H1 (cell line): ENCODE results near the gene ENTPD2. TPM values are rescaled to one million over a fixed set of nuclear protein-coding genes. Genes with fewer than 3 reads are reported as not detected.

Source experiments
- CTCF ChIA-PET: fragments of 300-600 bp; sonication (Branson Sonifier 250); formaldehyde crosslinking; loops from one replicate; lab custom pipeline; 2021; ENCODE audit not compliant: partially characterized antibody; lab: Charles Lee
- POLR2A ChIA-PET: fragments of 300-600 bp; sonication (Branson Sonifier 250); formaldehyde crosslinking; loops from one replicate; lab custom pipeline; 2021; ENCODE audit warnings: inconsistent platforms; ENCODE audit not compliant: partially characterized antibody; lab: Charles Lee
- DNase-seq, 2 experiments: peaks; one replicate each; pipeline versions ENCODE4 v3.0.0 to v3.0.0-alpha.2; 2010 to 2022; ENCODE audit warnings: low spot score in 2 of 2, low read depth in 1 of 2, mixed read lengths in 1 of 2
- FAIRE-seq: peaks from 2 replicates; lab custom pipeline; 2011; peaks lifted over from hg19 to GRCh38; lab: Jason Lieb, UNC
- H2AFZ ChIP-seq: 2 replicates; pipeline ENCODE4 v1.8.1; 2012; ENCODE audit warnings: low read length, inconsistent platforms
- H2AK5ac ChIP-seq: 2 replicates; pipeline ENCODE4 v1.6.1; 2013; ENCODE audit warnings: low read depth, low read length
- H2BK120ac ChIP-seq: replicated peaks from 2 replicates; pipeline ENCODE3; 2013; ENCODE audit warnings: low read depth, low read length, inconsistent platforms
- H2BK12ac ChIP-seq: 2 replicates; pipeline ENCODE4 v1.6.1; 2013; ENCODE audit warnings: low read depth, low read length
- H2BK15ac ChIP-seq: 2 replicates; pipeline ENCODE4 v1.6.1; 2013; ENCODE audit warnings: low read length
- H2BK20ac ChIP-seq: 2 replicates; pipeline ENCODE4 v1.6.1; 2013; ENCODE audit warnings: low read length
- H2BK5ac ChIP-seq: 2 replicates; pipeline ENCODE4 v1.6.1; 2013; ENCODE audit warnings: low read depth, low read length
- H3K14ac ChIP-seq: 2 replicates; pipeline ENCODE4 v1.6.1; 2013; ENCODE audit warnings: inconsistent platforms; ENCODE audit not compliant: insufficient read length
- H3K18ac ChIP-seq: 2 replicates; pipeline ENCODE4 v1.6.1; 2013; ENCODE audit warnings: low read length; ENCODE audit errors: extremely low read depth
- H3K23ac ChIP-seq: 2 replicates; pipeline ENCODE4 v1.6.1; 2013; ENCODE audit warnings: inconsistent platforms; ENCODE audit not compliant: insufficient read length
- H3K23me2 ChIP-seq: 2 replicates; pipeline ENCODE4 v1.6.1; 2013; ENCODE audit warnings: low read depth, low read length
- H3K27ac ChIP-seq: 2 replicates; pipeline ENCODE4 v1.6.1; 2011; ENCODE audit warnings: low read depth, low read length, inconsistent platforms
- H3K27me3 ChIP-seq, 4 experiments: replicated peaks in 1 of 4; 1 replicate in 1 of 4; 2 replicates in 3 of 4; pipeline versions ENCODE4 v1.6.1 to v1.8.1; 2011 to 2013; ENCODE audit warnings: low read length in 3 of 4, mild to moderate bottlenecking in 3 of 4, inconsistent platforms in 2 of 4, mixed read lengths in 2 of 4, moderate library complexity in 1 of 4; ENCODE audit not compliant: control insufficient read depth in 3 of 4, insufficient read depth in 3 of 4; ENCODE audit errors: extremely low read depth in 1 of 4
- H3K36me3 ChIP-seq, 4 experiments: 2 replicates each; pipeline versions ENCODE4 v1.6.1 to v1.8.1; 2011 to 2013; ENCODE audit warnings: mild to moderate bottlenecking in 4 of 4, low read length in 3 of 4, moderate library complexity in 2 of 4, control low read depth in 1 of 4, inconsistent platforms in 1 of 4; ENCODE audit not compliant: insufficient read depth in 4 of 4, control insufficient read depth in 2 of 4
- H3K4ac ChIP-seq: replicated peaks from 2 replicates; pipeline ENCODE3; 2013; ENCODE audit warnings: low read length, low read depth, mixed read lengths, inconsistent platforms; ENCODE audit not compliant: insufficient read length
- H3K4me1 ChIP-seq, 4 experiments: replicated peaks in 1 of 4; 1 replicate in 1 of 4; 2 replicates in 3 of 4; pipeline versions ENCODE4 v1.6.1 to v1.8.1; 2011 to 2013; ENCODE audit warnings: low read length in 3 of 4, inconsistent platforms in 2 of 4, mixed read lengths in 1 of 4; ENCODE audit not compliant: insufficient read depth in 4 of 4, control insufficient read depth in 3 of 4
- H3K4me2 ChIP-seq, 2 experiments: 2 replicates each; pipeline versions ENCODE4 v1.6.1 to v1.8.1; 2011 to 2013; ENCODE audit warnings: low read depth in 2 of 2, low read length in 2 of 2, control low read depth in 1 of 2, inconsistent platforms in 1 of 2, mild to moderate bottlenecking in 1 of 2; ENCODE audit not compliant: insufficient read depth in 1 of 2
- H3K4me3 ChIP-seq, 4 experiments: fragments of 200-600, 300-600 bp in 1 of 4; sonication (generic), shearing (Covaris generic), sonication (Bioruptor Twin) in 1 of 4; 2 replicates each; pipeline versions ENCODE4 v1.5.1 to v1.8.1; 2011 to 2016; ENCODE audit warnings: low read length in 4 of 4, low read depth in 3 of 4, control low read depth in 2 of 4, inconsistent platforms in 2 of 4, mild to moderate bottlenecking in 2 of 4, mixed read lengths in 1 of 4, moderate library complexity in 1 of 4; ENCODE audit not compliant: insufficient read depth in 2 of 4; ENCODE audit errors: extremely low read depth in 1 of 4
- H3K56ac ChIP-seq: replicated peaks from 2 replicates; pipeline ENCODE3; 2013; ENCODE audit warnings: low read depth, mild to moderate bottlenecking, mixed read lengths, low read length, inconsistent platforms; ENCODE audit not compliant: insufficient read length
- H3K79me1 ChIP-seq: 2 replicates; pipeline ENCODE4 v1.6.1; 2013; ENCODE audit warnings: low read depth, low read length, control low read depth
- H3K79me2 ChIP-seq, 2 experiments: 2 replicates each; pipeline versions ENCODE4 v1.6.1 to v1.8.1; 2012 to 2013; ENCODE audit warnings: low read length in 2 of 2, mild to moderate bottlenecking in 2 of 2, inconsistent platforms in 1 of 2; ENCODE audit not compliant: insufficient read depth in 2 of 2, control insufficient read depth in 1 of 2
- H3K9ac ChIP-seq, 4 experiments: replicated peaks in 1 of 4; 1 replicate in 1 of 4; 2 replicates in 3 of 4; pipeline versions ENCODE4 v1.6.1 to v1.8.1; 2011 to 2013; ENCODE audit warnings: low read depth in 3 of 4, low read length in 3 of 4, control low read depth in 2 of 4, mild to moderate bottlenecking in 2 of 4, moderate library complexity in 2 of 4, inconsistent platforms in 1 of 4; ENCODE audit errors: extremely low read depth in 1 of 4
- H3K9me3 ChIP-seq, 2 experiments: 2 replicates each; pipeline versions ENCODE4 v1.6.1 to v1.8.1; 2012 to 2013; ENCODE audit warnings: mild to moderate bottlenecking in 2 of 2, moderate library complexity in 2 of 2, control low read depth in 1 of 2, inconsistent platforms in 1 of 2, low read depth in 1 of 2, low read length in 1 of 2, mixed read lengths in 1 of 2; ENCODE audit not compliant: insufficient read depth in 2 of 2
- H4K20me1 ChIP-seq, 2 experiments: replicated peaks in 1 of 2; 2 replicates each; pipeline versions ENCODE3 to v1.8.1; 2011 to 2013; ENCODE audit warnings: inconsistent platforms in 2 of 2, low read length in 2 of 2, mild to moderate bottlenecking in 1 of 2; ENCODE audit not compliant: insufficient read depth in 2 of 2, control insufficient read depth in 1 of 2
- H4K5ac ChIP-seq: 2 replicates; pipeline ENCODE4 v1.6.1; 2013; ENCODE audit warnings: low read length, low read depth, mixed read lengths, inconsistent platforms; ENCODE audit not compliant: insufficient read length
- H4K8ac ChIP-seq: 2 replicates; pipeline ENCODE4 v1.8.0; 2013; ENCODE audit warnings: mild to moderate bottlenecking, moderate library complexity, low read length, inconsistent platforms; ENCODE audit not compliant: insufficient read depth; ENCODE audit errors: extremely low read depth
- H4K91ac ChIP-seq: replicated peaks from 2 replicates; pipeline ENCODE3; 2013; ENCODE audit warnings: low read length, mixed read lengths, inconsistent platforms; ENCODE audit not compliant: insufficient read length
- BACH1 ChIP-seq: IDR thresholded peaks from 2 replicates; pipeline ENCODE4 v1.6.1; 2012; ENCODE audit warnings: low read length, improper control_type of control experiment
- BRCA1 ChIP-seq: IDR thresholded peaks from 2 replicates; pipeline ENCODE4 v1.6.1; 2012; ENCODE audit warnings: low read depth, low read length, improper control_type of control experiment
- CHD2 ChIP-seq: IDR thresholded peaks from 2 replicates; pipeline ENCODE4 v1.6.1; 2012; ENCODE audit warnings: low read length, improper control_type of control experiment
- GABPA ChIP-seq: IDR thresholded peaks from 2 replicates; pipeline ENCODE4 v1.6.1; 2011; ENCODE audit warnings: mild to moderate bottlenecking, low read length, moderate library complexity, borderline replicate concordance; ENCODE audit not compliant: insufficient read depth
- HDAC2 ChIP-seq, 2 experiments: fragments of 300-600 bp in 1 of 2; sonication (generic) in 1 of 2; IDR thresholded peaks; 2 replicates each; pipeline ENCODE4 v1.6.1; 2011 to 2012; ENCODE audit warnings: low read depth in 2 of 2, low read length in 2 of 2, mild to moderate bottlenecking in 2 of 2, moderate library complexity in 2 of 2, borderline replicate concordance in 1 of 2, inconsistent platforms in 1 of 2
- TAF7 ChIP-seq: optimal IDR thresholded peaks from 2 replicates; pipeline ENCODE3; 2011; ENCODE audit warnings: low read depth, mild to moderate bottlenecking, inconsistent platforms, low read length, moderate library complexity, borderline replicate concordance
- WGBS, 2 experiments: shearing (Covaris generic) in 1 of 2; methylation state at CpG; one replicate each; pipeline versions ENCODE4 v1.1.6 to v1.1.7; 2013 to 2015; ENCODE audit warnings: low lambda C conversion rate in 2 of 2, mixed read lengths in 2 of 2, inconsistent platforms in 1 of 2, low coverage in 1 of 2, missing lambda C conversion rate in 1 of 2; ENCODE audit not compliant: insufficient replicate concordance in 2 of 2, insufficient coverage in 1 of 2, insufficient read length in 1 of 2; ENCODE audit errors: extremely low coverage in 1 of 2, missing lambda C conversion rate in 1 of 2; 5-methylcytosine and 5-hydroxymethylcytosine counted together
- polyA plus RNA-seq, 7 experiments: library from polyadenylated mRNA; depleted of rRNA in 3 of 7; stranded (reverse) in 5 of 7; unstranded in 2 of 7; fragments of >200 nt in 5 of 7; fragments of 200-250 nt in 2 of 7; gene quantifications; 1 replicate in 5 of 7; 2 replicates in 1 of 7; 4 replicates in 1 of 7; pipeline versions ENCODE4 v1.2.1 to v1.2.3, GENCODE V29; 2011 to 2013; ENCODE audit warnings: missing spikeins in 2 of 7, mixed read lengths in 2 of 7
- total RNA-seq: library from RNA; stranded (reverse); fragmentation: NEBNext Ultra II Directional; extraction: Animal tissue kit (Norgen Biotek cat#: 25700); gene quantifications from 2 replicates; pipeline ENCODE4 v1.2.1, GENCODE V29; 2021

Gene ENTPD2
- total and polyA plus RNA-seq, 2 of the 8 experiments (the other 6 are each of a cell fraction or from before 2014, with no cell fraction given), result 0.65 to 3.8 TPM

GRCh38 chr9:137097761-137098462 lies 44.1 kb upstream of the ENTPD2 start:
- H3K27me3 ChIP-seq, result no peaks in the 10 kb centered on the region
- no peak overlapping the region for H3K4me2 ChIP-seq
- no peak overlapping the region for H3K23ac ChIP-seq
- DNase-seq (no peak), FAIRE-seq (no peak)
- no peak overlapping the region for H3K4me3 ChIP-seq
- no peak overlapping the region for H2BK12ac ChIP-seq
- H3K23me2 ChIP-seq, result no peaks in the 10 kb centered on the region
- H3K4ac ChIP-seq, result no peak overlapping the region
- H3K56ac ChIP-seq, result no peak overlapping the region
- no peak overlapping the region for H3K18ac ChIP-seq
- no peak overlapping the region for H2AK5ac ChIP-seq
- no peaks in the 10 kb centered on the region for H3K4me1 ChIP-seq
- H2BK5ac ChIP-seq, result no peak overlapping the region
- H4K8ac ChIP-seq, result no peak overlapping the region
- H4K5ac ChIP-seq, result no peak overlapping the region
- H2BK15ac ChIP-seq, result no peak overlapping the region
- H3K9ac ChIP-seq, result no peak overlapping the region
- H3K27ac ChIP-seq, result no peak overlapping the region
- no peak overlapping the region for H2BK20ac ChIP-seq
- no peaks in the 10 kb centered on the region for H3K79me1 ChIP-seq
- ChIA-PET POLR2A (no interaction called here), CTCF (interaction anchor here (0.7 to 1.3 kb wide), 5 partner anchors 8 to 91 kb away, joined by 3 to 5 read pairs (median 4); partner anchors contain the start of genes ANAPC2 and SSNA1)
- no peaks in the 10 kb centered on the region for H3K79me2 ChIP-seq
- no peak overlapping the region for H3K14ac ChIP-seq
- no peak overlapping the region for H2BK120ac ChIP-seq
- peaks cover 12 to 24% (median 22%) of the 10 kb centered on the region in 4 experiments; a peak in 7 of 8 replicates for H3K36me3 ChIP-seq
- WGBS, 2 experiments, result 92% methylated on average over 19 of the region's 20 CpGs; no CpG with 5 or more reads in 1 of the 2 experiments
- TF ChIP-seq HDAC2 (IDR thresholded peaks at IDR 0.05; ENCODE audit: borderline replicate concordance in 1 of 2, low read depth in 2 of 2, low read length in 2 of 2) (no peak), BRCA1 (no peak), TAF7 (no peak), BACH1 (no peak), GABPA (no peak), CHD2 (no peak)
- no peak overlapping the region for H4K91ac ChIP-seq
- H3K9me3 ChIP-seq, result peaks cover 13 to 18% of the 10 kb centered on the region in 2 experiments
- H2AFZ ChIP-seq, result no peak overlapping the region
- peaks cover 0 to 2% of the 10 kb centered on the region in 2 experiments for H4K20me1 ChIP-seq
